ENCODE data around the gene KIRREL3. TPM values are rescaled to one million over a fixed set of nuclear protein-coding genes. Genes with fewer than 3 reads are reported as not detected.

The KIRREL3 gene
- total RNA-seq, 4 donors from 2014 or later, result 0.19 TPM; not detected in 3

DNA sequence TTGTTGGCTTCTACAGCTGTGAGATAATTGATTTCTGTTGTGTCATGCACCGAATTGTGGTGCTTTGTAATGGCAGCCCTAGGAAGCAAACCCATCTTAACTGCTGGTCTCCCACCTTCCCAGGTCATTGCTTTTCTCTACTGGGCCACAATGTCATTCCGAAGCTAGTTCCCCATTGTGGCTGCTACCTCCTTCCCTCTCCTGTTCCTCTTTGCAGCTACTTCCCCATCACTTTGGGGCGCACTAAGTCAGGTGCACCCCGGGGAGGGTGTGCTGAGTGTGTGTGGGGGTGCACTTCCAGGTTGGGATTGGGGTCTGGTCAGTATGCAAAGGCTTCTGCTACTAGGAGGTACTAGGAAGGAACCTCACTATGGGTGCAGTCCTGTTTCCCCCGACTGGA is 535.8 kb downstream of the KIRREL3 start:
- Histone ChIP-seq H3K27me3 (peaks cover 0 to 55% (median 0%) of the 10 kb centered on the region in 4 donors), H3K27ac (peak overlapping the region in 1 of 4 donors; percentile 40), H3K9me3 (no peaks in the 10 kb centered on the region), H3K36me3 (no peaks in the 10 kb centered on the region), H3K4me3 (no peak overlapping the region), H3K4me1 (peaks cover 0 to 54% (median 10%) of the 10 kb centered on the region in 3 donors)
- intact Hi-C loops (cut with DNase I), result no loop called here
- WGBS, 2 donors, result 76 to 95% methylated on average over 3 to 5 of the region's 5 CpGs
- DNase-seq, result no peak
- TF ChIP-seq, protein P1, sequence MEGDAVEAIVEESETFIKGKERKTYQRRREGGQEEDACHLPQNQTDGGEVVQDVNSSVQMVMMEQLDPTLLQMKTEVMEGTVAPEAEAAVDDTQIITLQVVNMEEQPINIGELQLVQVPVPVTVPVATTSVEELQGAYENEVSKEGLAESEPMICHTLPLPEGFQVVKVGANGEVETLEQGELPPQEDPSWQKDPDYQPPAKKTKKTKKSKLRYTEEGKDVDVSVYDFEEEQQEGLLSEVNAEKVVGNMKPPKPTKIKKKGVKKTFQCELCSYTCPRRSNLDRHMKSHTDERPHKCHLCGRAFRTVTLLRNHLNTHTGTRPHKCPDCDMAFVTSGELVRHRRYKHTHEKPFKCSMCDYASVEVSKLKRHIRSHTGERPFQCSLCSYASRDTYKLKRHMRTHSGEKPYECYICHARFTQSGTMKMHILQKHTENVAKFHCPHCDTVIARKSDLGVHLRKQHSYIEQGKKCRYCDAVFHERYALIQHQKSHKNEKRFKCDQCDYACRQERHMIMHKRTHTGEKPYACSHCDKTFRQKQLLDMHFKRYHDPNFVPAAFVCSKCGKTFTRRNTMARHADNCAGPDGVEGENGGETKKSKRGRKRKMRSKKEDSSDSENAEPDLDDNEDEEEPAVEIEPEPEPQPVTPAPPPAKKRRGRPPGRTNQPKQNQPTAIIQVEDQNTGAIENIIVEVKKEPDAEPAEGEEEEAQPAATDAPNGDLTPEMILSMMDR (IDR thresholded peaks at IDR 0.05), result no peak
- TF ChIP-seq POLR2A (IDR thresholded peaks at IDR 0.05), result no peak

DNA sequence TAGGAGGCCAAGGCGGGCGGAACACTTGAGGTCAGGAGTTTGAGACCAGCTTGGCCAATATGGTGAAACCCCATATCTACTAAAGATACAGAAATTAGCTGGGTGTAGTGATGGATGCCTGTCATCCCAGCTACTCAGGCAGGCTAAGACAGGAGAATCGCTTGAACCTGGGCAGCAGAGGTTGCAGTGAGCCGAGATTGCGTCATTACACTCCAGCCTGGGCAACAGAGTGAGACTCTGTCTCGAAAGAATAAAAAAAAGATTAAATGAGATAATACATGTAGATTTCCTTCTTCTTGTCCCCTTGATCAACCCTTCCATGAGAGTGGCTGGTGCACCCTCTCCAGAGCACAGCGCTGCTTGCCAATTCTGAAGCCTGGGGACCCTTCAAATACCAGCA is 538.1 kb downstream of the KIRREL3 start:
- Histone ChIP-seq H3K36me3 (no peaks in the 10 kb centered on the region), H3K27me3 (peaks cover 0 to 68% (median 0%) of the 10 kb centered on the region in 4 donors), H3K27ac (no peak overlapping the region), H3K4me1 (peaks cover 0 to 31% (median 10%) of the 10 kb centered on the region in 3 donors), H3K9me3 (no peaks in the 10 kb centered on the region), H3K4me3 (no peak overlapping the region)
- TF ChIP-seq POLR2A (IDR thresholded peaks at IDR 0.05), result no peak
- TF ChIP-seq, protein P1 (IDR thresholded peaks at IDR 0.05), result no peak
- WGBS, 2 donors, result 90 to 96% methylated on average over 7 of the region's 7 CpGs
- intact Hi-C loops (cut with DNase I), result no loop called here
- no peak for DNase-seq

DNA sequence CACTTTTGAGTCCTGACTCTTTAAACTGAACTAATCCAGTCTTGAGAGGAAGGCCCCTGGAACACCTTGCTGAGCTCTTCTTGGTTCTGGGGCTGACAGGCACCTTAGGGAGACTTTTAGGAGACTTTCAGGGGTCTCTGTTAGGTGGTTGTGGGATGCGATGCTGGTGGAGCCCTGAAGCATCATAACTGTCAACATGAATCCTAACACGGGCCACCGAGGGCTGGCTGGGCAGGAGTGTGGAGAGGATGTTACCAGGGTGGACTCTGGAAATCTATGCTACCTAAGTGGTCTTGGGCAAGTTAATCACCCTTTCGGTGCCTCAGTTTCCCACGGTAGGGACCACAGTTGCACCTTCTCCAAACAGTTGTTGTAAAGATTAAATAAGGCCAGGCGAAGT is 538.6 kb downstream of the KIRREL3 start:
- no peaks in the 10 kb centered on the region for H3K9me3 ChIP-seq
- intact Hi-C loops (cut with DNase I), result no loop called here
- 72 to 86% methylated on average over 1 to 3 of the region's 6 CpGs for WGBS, 2 donors
- DNase-seq, result no peak
- no peak overlapping the region for H3K4me3 ChIP-seq
- no peak overlapping the region for H3K27ac ChIP-seq
- peaks cover 0 to 26% (median 10%) of the 10 kb centered on the region in 3 donors for H3K4me1 ChIP-seq
- no peaks in the 10 kb centered on the region for H3K36me3 ChIP-seq
- peaks cover 0 to 64% (median 0%) of the 10 kb centered on the region in 4 donors for H3K27me3 ChIP-seq
- TF ChIP-seq, protein P1 (IDR thresholded peaks at IDR 0.05), result no peak
- no peak for TF ChIP-seq POLR2A (IDR thresholded peaks at IDR 0.05)

DNA sequence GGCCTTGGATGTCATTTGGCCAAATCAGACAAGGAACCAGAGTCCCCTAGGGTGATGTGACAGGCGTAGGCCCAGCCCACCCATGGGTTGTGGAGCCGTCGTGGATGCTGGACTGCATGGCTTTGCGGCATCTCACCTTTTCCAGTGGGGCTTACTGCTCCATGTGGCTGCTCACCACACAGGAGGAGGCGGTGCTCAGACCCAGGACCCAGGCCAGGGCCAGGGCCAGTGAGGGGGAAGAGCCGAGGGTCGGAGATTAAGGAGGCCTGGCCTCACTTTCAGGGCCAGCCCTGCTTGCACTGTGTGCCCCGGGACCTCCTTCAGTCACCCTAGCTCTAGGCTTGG is 539.5 kb downstream of the KIRREL3 start:
- no peak for TF ChIP-seq POLR2A (IDR thresholded peaks at IDR 0.05)
- TF ChIP-seq, protein P1 (IDR thresholded peaks at IDR 0.05), result no peak
- Histone ChIP-seq H3K9me3 (no peaks in the 10 kb centered on the region), H3K27me3 (peaks cover 0 to 55% (median 0%) of the 10 kb centered on the region in 4 donors), H3K4me1 (peaks cover 0 to 17% (median 10%) of the 10 kb centered on the region in 3 donors), H3K27ac (no peak overlapping the region), H3K4me3 (no peak overlapping the region), H3K36me3 (no peaks in the 10 kb centered on the region)
- WGBS, 2 donors, result 70% methylated on average over 2 of the region's 8 CpGs; no CpG with 5 or more reads in 1 of the 2 donors
- no peak for DNase-seq
- intact Hi-C loops (cut with DNase I), result no loop called here

DNA sequence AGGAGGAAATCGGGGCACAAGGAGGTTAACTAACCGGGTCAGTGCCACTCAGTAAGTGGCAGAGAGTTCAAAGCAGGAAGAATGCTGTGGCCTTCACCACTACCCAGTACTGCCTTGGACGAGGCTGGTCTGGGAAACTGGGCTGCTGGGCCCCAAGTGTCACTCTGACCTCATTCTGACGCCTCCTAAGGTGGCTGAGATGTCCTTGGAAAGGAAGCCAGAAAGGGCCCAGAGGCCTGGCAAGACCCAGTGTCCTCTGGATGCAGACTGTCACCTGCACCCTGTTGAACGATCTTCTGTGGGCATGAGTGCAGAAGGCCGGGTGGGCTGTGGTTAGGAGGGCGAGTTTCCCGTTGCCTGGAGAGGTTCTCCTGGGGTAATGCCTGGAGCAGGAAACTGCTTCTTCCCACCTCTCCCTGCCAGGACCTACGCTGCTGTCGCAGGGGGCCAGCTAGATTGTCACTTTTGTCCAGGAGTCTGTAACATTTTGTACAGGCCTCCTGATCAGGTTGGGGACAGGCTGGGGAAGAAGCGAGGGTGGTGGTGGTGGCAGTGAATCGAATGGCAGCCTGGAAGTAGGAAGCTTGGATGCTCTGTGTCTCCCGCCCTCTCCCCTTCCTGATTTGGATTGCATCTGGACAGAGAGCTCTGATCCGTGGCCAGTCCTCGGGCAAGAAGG is 540.0 kb downstream of the KIRREL3 start:
- no peak overlapping the region for H3K4me3 ChIP-seq

More for the DNA sequence above, 540.0 kb downstream of the KIRREL3 start:
- intact Hi-C loops (cut with DNase I), result no loop called here
- no peaks in the 10 kb centered on the region for H3K36me3 ChIP-seq
- H3K27ac ChIP-seq, result no peak overlapping the region
- H3K4me1 ChIP-seq, result peaks cover 0 to 12% (median 7%) of the 10 kb centered on the region in 3 donors
- WGBS, 2 donors, result 71 to 84% methylated on average over 8 to 9 of the region's 15 CpGs
- no peak for DNase-seq
- TF ChIP-seq, protein P1 (IDR thresholded peaks at IDR 0.05), result no peak
- no peak for TF ChIP-seq POLR2A (IDR thresholded peaks at IDR 0.05)
- H3K9me3 ChIP-seq, result no peaks in the 10 kb centered on the region
- peaks cover 0 to 50% (median 0%) of the 10 kb centered on the region in 4 donors for H3K27me3 ChIP-seq

All from esophagus squamous epithelium (tissue), 5 donors.